Effector CD4-positive, alpha-beta T cell (primary cell): ENCODE data around the gene NDRG2.

Experiments used
- DNase-seq: peaks from one replicate; pipeline ENCODE4 v3.0.0-alpha.2; 2020
- total RNA-seq: gene quantifications from one replicate; lab custom pipeline; 2026; lab: John Stamatoyannopoulos, UW

Gene NDRG2
- 12.8 reads per million, percentile 37 among the genes with 10 or more reads in this experiment for total RNA-seq

- DNase-seq = peak; percentile 69
These were observed at the start of gene NDRG2 for GRCh38 chr14:21024585-21025370. Gene NDRG2 (minus strand): TSS chr14:21025061. CDS start chr14:21023315, 1,746 bp downstream.

- no peak for DNase-seq
These were observed 49.1 kb upstream of the NDRG2 start for GRCh38 chr14:21073921-21074320.

GRCh38 chr14:21072781-21073339 lies 48.0 kb upstream of the NDRG2 start:
- no peak for DNase-seq

- DNase-seq = no peak
These were observed 47.2 kb upstream of the NDRG2 start for GRCh38 chr14:21072031-21072473.

GRCh38 chr14:21071225-21072030 lies 46.6 kb upstream of the NDRG2 start:
- no peak for DNase-seq

GRCh38 chr14:21070610-21071224 lies 45.9 kb upstream of the NDRG2 start:
- no peak for DNase-seq

- no peak for DNase-seq
These were observed 45.3 kb upstream of the NDRG2 start, which contains the start of gene ARHGEF40 for GRCh38 chr14:21070083-21070609. Gene ARHGEF40 (plus strand): TSS chr14:21070304. CDS start chr14:21070397, 93 bp downstream.

- DNase-seq = no peak
These were observed 44.7 kb upstream of the NDRG2 start for GRCh38 chr14:21069388-21070082.

GRCh38 chr14:21068521-21069387 lies 43.9 kb upstream of the NDRG2 start:
- peak; percentile 44 for DNase-seq

GRCh38 chr14:21066882-21067502 lies 42.1 kb upstream of the NDRG2 start:
- DNase-seq = no peak

- DNase-seq = no peak
These were observed 38.6 kb upstream of the NDRG2 start for GRCh38 chr14:21063479-21063878.

- DNase-seq = no peak
These were observed 36.4 kb upstream of the NDRG2 start for GRCh38 chr14:21061347-21061668.

GRCh38 chr14:21060614-21061346 lies 35.9 kb upstream of the NDRG2 start:
- DNase-seq = no peak

GRCh38 chr14:21059842-21060613 lies 35.2 kb upstream of the NDRG2 start:
- no peak for DNase-seq

GRCh38 chr14:21058903-21059302 lies 34.0 kb upstream of the NDRG2 start:
- DNase-seq = no peak

GRCh38 chr14:21057803-21058675 lies 33.2 kb upstream of the NDRG2 start, which contains the start of gene RNASE8:
Gene RNASE8 (plus strand): TSS chr14:21057822. CDS start chr14:21057893, 71 bp downstream.
- no peak for DNase-seq

GRCh38 chr14:21056520-21057163 lies 31.8 kb upstream of the NDRG2 start:
- no peak for DNase-seq
